Upper lobe of left lung (tissue), 6 donors: ENCODE results near the gene KIF15. TPM values are rescaled to one million over a fixed set of nuclear protein-coding genes. Genes with fewer than 3 reads are reported as not detected.

Source experiments
- ATAC-seq, 2 donors: fragments of 200-7000 bp; cut with Tn5 transposase; one replicate each; pipeline ENCODE4 v1.9.1; 2022; ENCODE audit warnings: mild to moderate bottlenecking in 2 of 2, moderate library complexity in 2 of 2; ENCODE audit not compliant: low FRiP score in 2 of 2
- DNase-seq, 2 donors: peaks; one replicate each; pipeline ENCODE4 v3.0.0-alpha.2; 2019 to 2020
- H3K27ac ChIP-seq, 4 donors: fragments of 200-600 bp; sonication (generic); one replicate each; pipeline ENCODE4 v1.5.1; 2016 to 2019
- H3K27me3 ChIP-seq, 4 donors: fragments of 200-600 bp; sonication (generic); one replicate each; pipeline ENCODE4 v1.5.1; 2017 to 2019
- H3K36me3 ChIP-seq, 4 donors: fragments of 200-600 bp; sonication (generic); one replicate each; pipeline ENCODE4 v1.5.1; 2016 to 2019
- H3K4me1 ChIP-seq, 4 donors: fragments of 200-600 bp; sonication (generic); one replicate each; pipeline ENCODE4 v1.5.1; 2018 to 2019
- H3K4me3 ChIP-seq, 4 donors: fragments of 200-600 bp; sonication (generic); one replicate each; pipeline ENCODE4 v1.5.1; 2017 to 2019; ENCODE audit warnings: mild to moderate bottlenecking in 2 of 4, moderate library complexity in 1 of 4
- H3K9me3 ChIP-seq, 4 donors: fragments of 200-600 bp; sonication (generic); one replicate each; pipeline ENCODE4 v1.5.1; 2018 to 2019
- CTCF ChIP-seq, 6 experiments: fragments of 450-650 bp in 4 of 6; fragments of 200-600 bp in 2 of 6; sonication (generic) in 2 of 6; IDR thresholded peaks; one replicate each; pipeline ENCODE4 v1.5.1; 2016 to 2019; ENCODE audit warnings: antibody characterized with exemption in 6 of 6
- EP300 ChIP-seq, 4 donors: sonication (generic); formaldehyde crosslinking; IDR thresholded peaks; one replicate each; pipeline ENCODE4 v1.5.1; 2017; ENCODE audit warnings: antibody characterized with exemption in 4 of 4, control low read depth in 2 of 4
- POLR2A ChIP-seq, 4 donors: fragments of 450-650 bp; IDR thresholded peaks; one replicate each; pipeline ENCODE4 v1.5.1; 2016 to 2017; ENCODE audit warnings: antibody characterized with exemption in 4 of 4, mild to moderate bottlenecking in 2 of 4
- POLR2AphosphoS5 ChIP-seq, 2 donors: sonication (generic); formaldehyde crosslinking; IDR thresholded peaks; one replicate each; pipeline ENCODE4 v1.5.1; 2017; ENCODE audit warnings: antibody characterized with exemption in 2 of 2
- WGBS, 2 donors: methylation state at CpG; one replicate each; pipeline ENCODE4 v1.1.5; 2017 to 2018; 5-methylcytosine and 5-hydroxymethylcytosine counted together
- total RNA-seq, 6 donors: library from RNA; depleted of rRNA in 4 of 6; stranded (reverse); fragments of >200 nt in 4 of 6; gene quantifications; one replicate each; pipeline versions ENCODE4 v1.1.0 to v1.2.1, GENCODE V29; 2016 to 2021
- donor health status: DM: no; HTN: no; CAD: no; lungs with moderate emphysema.
- donor health status: DM: no; HTN: yes; CAD: no; lungs with severe emphysema.

The KIF15 gene
- total RNA-seq, 6 donors from 2014 or later = 0.69 to 2.3 (median 0.89) TPM; not detected in 1

- no peak for DNase-seq
- H3K9me3 ChIP-seq = no peaks in the 10 kb centered on the region
- H3K4me3 ChIP-seq = no peak overlapping the region
- no peak overlapping the region for H3K27ac ChIP-seq
- TF ChIP-seq POLR2AphosphoS5 (IDR thresholded peaks at IDR 0.05) = no peak
- no peak for TF ChIP-seq EP300 (IDR thresholded peaks at IDR 0.05)
- TF ChIP-seq CTCF (IDR thresholded peaks at IDR 0.05) = no peak
- no peak for TF ChIP-seq POLR2A (IDR thresholded peaks at IDR 0.05)
- H3K4me1 ChIP-seq = no peaks in the 10 kb centered on the region
- 93 to 96% methylated on average over 4 of the region's 4 CpGs for WGBS, 2 donors
- H3K27me3 ChIP-seq = no peaks in the 10 kb centered on the region
- no peak for ATAC-seq
- no peaks in the 10 kb centered on the region for H3K36me3 ChIP-seq
These were observed 33.6 kb downstream of the KIF15 start for GRCh38 chr3:44795197-44795596.

GRCh38 chr3:44802011-44802410 is 40.4 kb downstream of the KIF15 start:
- H3K36me3 ChIP-seq = no peaks in the 10 kb centered on the region
- H3K4me1 ChIP-seq = no peaks in the 10 kb centered on the region
- H3K27ac ChIP-seq = no peak overlapping the region
- ATAC-seq (no peak), DNase-seq (peak in 1 of 2 donors; percentile 24)
- TF ChIP-seq CTCF (IDR thresholded peaks at IDR 0.05) (no peak), POLR2A (IDR thresholded peaks at IDR 0.05) (no peak), EP300 (IDR thresholded peaks at IDR 0.05) (no peak), POLR2AphosphoS5 (IDR thresholded peaks at IDR 0.05) (no peak)
- no peaks in the 10 kb centered on the region for H3K27me3 ChIP-seq
- H3K9me3 ChIP-seq = no peaks in the 10 kb centered on the region
- no peak overlapping the region for H3K4me3 ChIP-seq
- WGBS, 2 donors = 50 to 74% methylated on average over 2 of the region's 2 CpGs

- H3K36me3 ChIP-seq = no peaks in the 10 kb centered on the region
- 94 to 95% methylated on average over 2 of the region's 2 CpGs for WGBS, 2 donors
- ATAC-seq = no peak
- H3K27me3 ChIP-seq = no peaks in the 10 kb centered on the region
- no peak overlapping the region for H3K4me3 ChIP-seq
- no peak for DNase-seq
- H3K27ac ChIP-seq = no peak overlapping the region
- no peaks in the 10 kb centered on the region for H3K4me1 ChIP-seq
- no peaks in the 10 kb centered on the region for H3K9me3 ChIP-seq
- TF ChIP-seq POLR2AphosphoS5 (IDR thresholded peaks at IDR 0.05) = no peak
- TF ChIP-seq CTCF (IDR thresholded peaks at IDR 0.05) = no peak
- TF ChIP-seq POLR2A (IDR thresholded peaks at IDR 0.05) = no peak
- TF ChIP-seq EP300 (IDR thresholded peaks at IDR 0.05) = no peak
These were observed 41.7 kb downstream of the KIF15 start for GRCh38 chr3:44803298-44803697.

- no peak for DNase-seq
These were observed 44.4 kb downstream of the KIF15 start for GRCh38 chr3:44805960-44806359.

More at GRCh38 chr3:44805960-44806359, 44.4 kb downstream of the KIF15 start:
- Histone ChIP-seq H3K27me3 (no peaks in the 10 kb centered on the region), H3K36me3 (no peaks in the 10 kb centered on the region), H3K27ac (no peak overlapping the region), H3K4me1 (no peaks in the 10 kb centered on the region), H3K9me3 (no peaks in the 10 kb centered on the region), H3K4me3 (no peak overlapping the region)
- TF ChIP-seq POLR2AphosphoS5 (IDR thresholded peaks at IDR 0.05) (no peak), CTCF (IDR thresholded peaks at IDR 0.05) (no peak), POLR2A (IDR thresholded peaks at IDR 0.05) (no peak), EP300 (IDR thresholded peaks at IDR 0.05) (no peak)
- ATAC-seq = no peak
- 90 to 96% methylated on average over 2 of the region's 2 CpGs for WGBS, 2 donors
